ENCODE data around the gene RET. TPM values are rescaled to one million over a fixed set of nuclear protein-coding genes. Genes with fewer than 3 reads are reported as not detected.

Gene RET
- total RNA-seq, 3 donors from 2014 or later (not counting 1 experiment from before 2014, with no cell fraction given): 0.16 TPM; not detected in 2

- Histone ChIP-seq H3K36me3 (ENCODE audit: control insufficient read depth, insufficient read depth, low read length) (no peaks in the 10 kb centered on the region), H3K4me3 (ENCODE audit: low read length) (no peak overlapping the region), H3K4me1 (ENCODE audit: control insufficient read depth, insufficient read depth, low read length) (no peaks in the 10 kb centered on the region), H3K27me3 (ENCODE audit: control insufficient read depth, insufficient read depth, low read length) (no peaks in the 10 kb centered on the region), H3K27ac (ENCODE audit: low read length) (no peak overlapping the region), H3K9me3 (ENCODE audit: control insufficient read depth, insufficient read depth, low read length) (no peaks in the 10 kb centered on the region)
- ATAC-seq (no peak), DNase-seq (no peak)
- Mint-ChIP-seq H3K9me3 (no peaks in the 10 kb centered on the region), H3K27ac (no peak overlapping the region), H3K36me3 (no peaks in the 10 kb centered on the region), H3K27me3 (ENCODE audit: low read depth in 2 of 2) (peaks cover 7 to 9% of the 10 kb centered on the region in 2 donors), H3K4me1 (no peaks in the 10 kb centered on the region), H3K4me3 (no peak overlapping the region)
- 91% methylated on average over 18 of the region's 18 CpGs for whole genome bisulfite sequencing (ENCODE audit: insufficient coverage)
- intact Hi-C loops (cut with micrococcal nuclease): no loop called here
- TF ChIP-seq CTCF (IDR thresholded peaks at IDR 0.05): no peak
Observed at GRCh38 chr10:43062402-43063160, 14.3 kb upstream of the RET start.

GRCh38 chr10:43064331-43065075 is 12.4 kb upstream of the RET start:
- no peaks in the 10 kb centered on the region for H3K36me3 Mint-ChIP-seq
- 69% methylated on average over 11 of the region's 11 CpGs for WGBS (ENCODE audit: insufficient coverage)
- H3K4me1 Mint-ChIP-seq: no peaks in the 10 kb centered on the region

GRCh38 chr10:43065234-43065633 is 11.6 kb upstream of the RET start:
- no peak for TF ChIP-seq CTCF (IDR thresholded peaks at IDR 0.05)
- Histone ChIP-seq H3K27ac (ENCODE audit: low read length) (no peak overlapping the region), H3K27me3 (ENCODE audit: control insufficient read depth, insufficient read depth, low read length) (no peaks in the 10 kb centered on the region), H3K4me3 (ENCODE audit: low read length) (no peak overlapping the region), H3K36me3 (ENCODE audit: control insufficient read depth, insufficient read depth, low read length) (no peaks in the 10 kb centered on the region), H3K4me1 (ENCODE audit: control insufficient read depth, insufficient read depth, low read length) (no peaks in the 10 kb centered on the region), H3K9me3 (ENCODE audit: control insufficient read depth, insufficient read depth, low read length) (no peaks in the 10 kb centered on the region)
- 100% methylated on average over 1 of the region's 1 CpG for WGBS (ENCODE audit: insufficient coverage)
- intact Hi-C loops (cut with micrococcal nuclease): no loop called here
- DNase-seq: no peak
- H3K4me3 Mint-ChIP-seq: no peak overlapping the region
- no peaks in the 10 kb centered on the region for H3K27me3 Mint-ChIP-seq (ENCODE audit: low read depth in 2 of 2)
- no peaks in the 10 kb centered on the region for H3K4me1 Mint-ChIP-seq
- no peaks in the 10 kb centered on the region for H3K36me3 Mint-ChIP-seq
- H3K27ac Mint-ChIP-seq: no peak overlapping the region
- ATAC-seq: no peak
- H3K9me3 Mint-ChIP-seq: no peaks in the 10 kb centered on the region

More at GRCh38 chr10:43064331-43065075, 12.4 kb upstream of the RET start:
- Histone ChIP-seq H3K27me3 (ENCODE audit: control insufficient read depth, insufficient read depth, low read length) (no peaks in the 10 kb centered on the region), H3K4me3 (ENCODE audit: low read length) (no peak overlapping the region), H3K36me3 (ENCODE audit: control insufficient read depth, insufficient read depth, low read length) (no peaks in the 10 kb centered on the region), H3K4me1 (ENCODE audit: control insufficient read depth, insufficient read depth, low read length) (no peaks in the 10 kb centered on the region), H3K9me3 (ENCODE audit: control insufficient read depth, insufficient read depth, low read length) (no peaks in the 10 kb centered on the region), H3K27ac (ENCODE audit: low read length) (no peak overlapping the region)
- no peak overlapping the region for H3K4me3 Mint-ChIP-seq
- no peak for TF ChIP-seq CTCF (IDR thresholded peaks at IDR 0.05)
- H3K9me3 Mint-ChIP-seq: no peaks in the 10 kb centered on the region
- DNase-seq: no peak
- no peak overlapping the region for H3K27ac Mint-ChIP-seq
- intact Hi-C loops (cut with micrococcal nuclease): no loop called here
- H3K27me3 Mint-ChIP-seq (ENCODE audit: low read depth in 2 of 2): no peaks in the 10 kb centered on the region
- no peak for ATAC-seq
